ENCODE data around the gene FTO. TPM values are rescaled to one million over a fixed set of nuclear protein-coding genes. Genes with fewer than 3 reads are reported as not detected.
A peak's percentile ranks its signal among the peaks of the same experiment; 100 is the strongest.

Gene FTO
- total RNA-seq, 1 donor from 2014 or later: 106 TPM

DNA sequence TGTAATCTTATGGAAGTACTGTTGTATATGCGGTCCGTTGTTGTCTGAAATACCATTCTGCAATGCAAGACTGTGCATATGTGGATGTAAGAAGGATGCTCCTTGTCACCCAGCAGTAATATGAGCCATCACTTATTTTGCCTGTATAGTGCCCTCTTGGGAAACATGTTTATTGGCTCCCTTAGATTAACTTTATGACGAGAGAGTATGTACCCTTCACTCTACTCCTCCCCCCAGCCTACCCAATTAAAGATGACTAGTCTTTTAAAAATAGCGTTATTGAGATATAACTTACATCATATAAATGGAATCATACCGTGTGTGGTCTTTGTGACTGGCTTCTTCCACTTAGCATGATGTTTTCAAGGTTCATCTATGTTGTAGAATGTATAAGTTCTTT is 33.6 kb downstream of the FTO start:
- no peaks in the 10 kb centered on the region for H3K27me3 Mint-ChIP-seq (ENCODE audit: unreplicated experiment)
- H3K4me3 Mint-ChIP-seq (ENCODE audit: unreplicated experiment): no peak overlapping the region
- H3K9me3 Mint-ChIP-seq (ENCODE audit: unreplicated experiment): peaks cover 1% of the 10 kb centered on the region
- peaks cover 25% of the 10 kb centered on the region for H3K4me1 Mint-ChIP-seq (ENCODE audit: low read depth, unreplicated experiment)
- H3K36me3 Mint-ChIP-seq (ENCODE audit: unreplicated experiment): no peaks in the 10 kb centered on the region
- TF ChIP-seq, protein P1, sequence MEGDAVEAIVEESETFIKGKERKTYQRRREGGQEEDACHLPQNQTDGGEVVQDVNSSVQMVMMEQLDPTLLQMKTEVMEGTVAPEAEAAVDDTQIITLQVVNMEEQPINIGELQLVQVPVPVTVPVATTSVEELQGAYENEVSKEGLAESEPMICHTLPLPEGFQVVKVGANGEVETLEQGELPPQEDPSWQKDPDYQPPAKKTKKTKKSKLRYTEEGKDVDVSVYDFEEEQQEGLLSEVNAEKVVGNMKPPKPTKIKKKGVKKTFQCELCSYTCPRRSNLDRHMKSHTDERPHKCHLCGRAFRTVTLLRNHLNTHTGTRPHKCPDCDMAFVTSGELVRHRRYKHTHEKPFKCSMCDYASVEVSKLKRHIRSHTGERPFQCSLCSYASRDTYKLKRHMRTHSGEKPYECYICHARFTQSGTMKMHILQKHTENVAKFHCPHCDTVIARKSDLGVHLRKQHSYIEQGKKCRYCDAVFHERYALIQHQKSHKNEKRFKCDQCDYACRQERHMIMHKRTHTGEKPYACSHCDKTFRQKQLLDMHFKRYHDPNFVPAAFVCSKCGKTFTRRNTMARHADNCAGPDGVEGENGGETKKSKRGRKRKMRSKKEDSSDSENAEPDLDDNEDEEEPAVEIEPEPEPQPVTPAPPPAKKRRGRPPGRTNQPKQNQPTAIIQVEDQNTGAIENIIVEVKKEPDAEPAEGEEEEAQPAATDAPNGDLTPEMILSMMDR (IDR thresholded peaks at IDR 0.05; ENCODE audit: partially characterized antibody, unreplicated experiment): no peak
- no peak for DNase-seq
- no peak overlapping the region for H3K27ac Mint-ChIP-seq (ENCODE audit: unreplicated experiment)

DNA sequence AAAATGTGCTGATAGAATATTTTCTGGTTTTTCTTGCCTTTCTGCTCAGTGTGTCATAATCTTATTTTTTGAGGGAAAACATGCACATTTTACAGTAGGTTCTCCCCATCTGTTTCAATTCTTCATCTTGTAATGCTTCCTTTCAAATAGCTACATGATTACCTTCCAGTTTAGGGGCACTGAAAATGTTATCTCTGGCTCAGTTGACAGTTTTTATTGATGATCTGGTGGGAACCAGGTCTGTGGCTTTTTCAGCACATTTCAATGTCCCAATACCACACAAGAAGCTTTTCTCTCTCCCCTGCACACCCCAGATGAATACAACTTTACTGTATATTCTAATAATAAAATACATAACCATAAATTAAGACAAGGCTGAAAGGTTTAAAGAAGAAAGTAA is 36.5 kb downstream of the FTO start:
- Mint-ChIP-seq H3K36me3 (ENCODE audit: unreplicated experiment) (no peaks in the 10 kb centered on the region), H3K27me3 (ENCODE audit: unreplicated experiment) (no peaks in the 10 kb centered on the region), H3K4me3 (ENCODE audit: unreplicated experiment) (no peak overlapping the region), H3K4me1 (ENCODE audit: low read depth, unreplicated experiment) (peaks cover 42% of the 10 kb centered on the region), H3K9me3 (ENCODE audit: unreplicated experiment) (peaks cover 1% of the 10 kb centered on the region), H3K27ac (ENCODE audit: unreplicated experiment) (no peak overlapping the region)
- TF ChIP-seq, protein P1 (IDR thresholded peaks at IDR 0.05; ENCODE audit: partially characterized antibody, unreplicated experiment): no peak
- DNase-seq: no peak

DNA sequence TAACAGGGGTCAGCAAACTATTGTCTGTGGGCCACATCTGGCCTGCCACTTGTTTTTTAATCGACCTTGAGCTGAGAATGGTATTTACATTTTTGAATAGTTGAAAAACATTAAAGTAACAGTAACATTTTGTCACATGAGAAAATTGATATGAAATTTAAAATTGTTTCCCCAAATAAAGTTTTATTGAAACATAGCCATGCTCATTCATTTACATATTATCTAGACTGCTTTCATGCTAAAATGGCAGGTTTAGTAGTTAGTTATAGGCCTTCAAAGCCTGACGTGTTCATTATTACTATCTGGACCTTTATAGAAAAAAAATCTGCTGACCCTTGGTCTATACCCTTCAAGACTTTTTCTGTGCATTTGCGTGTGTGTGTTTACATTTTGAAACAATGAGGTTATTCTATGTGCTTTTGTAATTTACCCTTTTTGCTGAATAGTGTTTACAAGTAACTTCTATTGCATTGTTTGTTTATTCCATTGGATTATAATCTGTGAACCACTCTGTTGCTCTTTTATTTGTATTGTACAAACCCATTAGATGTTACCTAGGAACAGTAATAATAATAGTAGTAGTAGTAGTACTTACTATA is 37.1 kb downstream of the FTO start:
- H3K27ac Mint-ChIP-seq (ENCODE audit: unreplicated experiment): no peak overlapping the region
- no peaks in the 10 kb centered on the region for H3K27me3 Mint-ChIP-seq (ENCODE audit: unreplicated experiment)
- TF ChIP-seq, protein P1 (IDR thresholded peaks at IDR 0.05; ENCODE audit: partially characterized antibody, unreplicated experiment): no peak
- peaks cover 47% of the 10 kb centered on the region for H3K4me1 Mint-ChIP-seq (ENCODE audit: low read depth, unreplicated experiment)
- no peak overlapping the region for H3K4me3 Mint-ChIP-seq (ENCODE audit: unreplicated experiment)
- no peak for DNase-seq
- H3K36me3 Mint-ChIP-seq (ENCODE audit: unreplicated experiment): no peaks in the 10 kb centered on the region
- H3K9me3 Mint-ChIP-seq (ENCODE audit: unreplicated experiment): peaks cover 1% of the 10 kb centered on the region

DNA sequence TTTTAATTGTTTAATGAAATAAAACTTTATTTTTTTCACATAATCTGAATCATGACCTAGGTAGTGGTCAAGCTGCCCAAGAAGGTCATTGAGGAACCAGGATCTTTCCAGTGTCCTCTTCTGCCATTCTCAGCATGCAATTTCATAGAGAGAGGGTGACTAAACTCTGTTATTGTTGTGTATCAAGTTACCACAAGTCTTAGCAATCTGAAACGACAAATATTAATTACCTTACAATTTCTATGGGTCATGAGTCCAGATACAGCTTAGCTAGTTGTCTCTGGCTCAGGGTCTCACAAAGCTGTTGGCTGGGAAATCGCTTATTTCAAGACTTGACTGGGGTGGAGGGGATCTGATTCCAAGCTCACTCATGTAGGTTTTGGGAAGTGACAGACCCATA is 37.6 kb downstream of the FTO start:
- Mint-ChIP-seq H3K9me3 (ENCODE audit: unreplicated experiment) (no peaks in the 10 kb centered on the region), H3K36me3 (ENCODE audit: unreplicated experiment) (no peaks in the 10 kb centered on the region), H3K27ac (ENCODE audit: unreplicated experiment) (no peak overlapping the region)

DNA sequence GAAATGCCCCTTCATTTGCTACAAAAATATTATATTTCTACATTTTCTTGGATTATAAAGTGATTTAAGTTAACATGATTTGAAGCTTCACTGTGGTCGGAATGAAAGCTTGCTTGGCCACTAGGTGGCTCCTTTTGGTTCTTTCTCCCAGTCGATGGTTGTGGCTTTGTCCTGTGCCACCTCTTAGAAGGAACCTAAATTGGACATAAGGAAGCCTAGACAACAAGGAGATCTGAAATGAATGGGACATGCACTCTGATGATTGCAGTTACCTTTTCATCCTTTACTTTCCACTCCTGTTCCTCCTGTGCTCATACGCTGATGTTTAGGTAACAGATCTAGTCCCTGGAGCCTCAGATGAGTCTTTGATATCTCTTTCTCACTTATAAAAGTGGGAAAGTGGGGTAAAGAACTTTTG is 39.2 kb downstream of the FTO start:
- Mint-ChIP-seq H3K4me1 (ENCODE audit: low read depth, unreplicated experiment) (peaks cover 38% of the 10 kb centered on the region), H3K27ac (ENCODE audit: unreplicated experiment) (no peak overlapping the region), H3K4me3 (ENCODE audit: unreplicated experiment) (no peak overlapping the region), H3K9me3 (ENCODE audit: unreplicated experiment) (peaks cover 2% of the 10 kb centered on the region), H3K36me3 (ENCODE audit: unreplicated experiment) (no peaks in the 10 kb centered on the region), H3K27me3 (ENCODE audit: unreplicated experiment) (peaks cover 2% of the 10 kb centered on the region)
- peak; percentile 22 for DNase-seq
- TF ChIP-seq, protein P1 (IDR thresholded peaks at IDR 0.05; ENCODE audit: partially characterized antibody, unreplicated experiment): peak; percentile 74

More for the DNA sequence above, 37.6 kb downstream of the FTO start:
- no peak overlapping the region for H3K4me3 Mint-ChIP-seq (ENCODE audit: unreplicated experiment)
- no peaks in the 10 kb centered on the region for H3K27me3 Mint-ChIP-seq (ENCODE audit: unreplicated experiment)
- peaks cover 43% of the 10 kb centered on the region for H3K4me1 Mint-ChIP-seq (ENCODE audit: low read depth, unreplicated experiment)
- no peak for DNase-seq
- TF ChIP-seq, protein P1 (IDR thresholded peaks at IDR 0.05; ENCODE audit: partially characterized antibody, unreplicated experiment): no peak
